22Rv1 (cell line): Measurements from ENCODE around the gene IBTK.
"Not testable (repeated sequence)": the region's sequence is repeated elsewhere in the genome, so short reads cannot be mapped to it uniquely, and the experiment has no call there.

Experiments
- H3K27ac ChIP-seq: fragments of 450-650 bp; 2 replicates; pipeline ENCODE4 v1.5.1; 2017
- CTCF ChIP-seq: fragments of 450-650 bp; IDR thresholded peaks from 2 replicates; pipeline ENCODE4 v1.5.1; 2017; ENCODE audit warnings: mild to moderate bottlenecking
- ZFX ChIP-seq: fragments of 450-650 bp; IDR thresholded peaks from 2 replicates; pipeline ENCODE4 v1.6.1; 2017; ENCODE audit warnings: antibody characterized with exemption, borderline replicate concordance

IBTK gene

GRCh38 chr6:82216549-82216948 lies 31.0 kb downstream of the IBTK start:
- H3K27ac ChIP-seq, result no peak overlapping the region
- TF ChIP-seq ZFX (no peak), CTCF (no peak)

GRCh38 chr6:82211326-82211725 lies 36.2 kb downstream of the IBTK start:
- no peak overlapping the region for H3K27ac ChIP-seq
- TF ChIP-seq CTCF (no peak), ZFX (no peak)

DNA sequence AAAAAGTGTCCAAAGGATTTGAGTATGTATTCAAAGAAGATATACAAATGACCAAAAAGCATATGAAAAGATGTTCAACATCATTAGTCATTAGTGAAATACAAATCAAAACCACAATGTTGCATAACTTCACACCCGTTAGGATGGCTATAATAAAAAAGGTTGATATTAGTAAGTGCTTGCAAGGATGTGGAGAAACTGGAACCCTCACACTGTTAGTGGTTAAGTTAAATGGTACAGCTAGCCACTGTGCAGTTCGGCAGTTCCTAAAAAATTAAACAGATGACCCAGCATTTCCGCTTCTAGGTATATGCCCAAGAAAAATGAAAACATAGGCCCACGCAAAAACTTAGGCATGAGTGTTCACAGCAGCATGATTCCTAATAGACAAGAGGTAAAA lies 38.6 kb downstream of the IBTK start:
- TF ChIP-seq CTCF (no peak), ZFX (no peak)
- no peak overlapping the region for H3K27ac ChIP-seq

DNA sequence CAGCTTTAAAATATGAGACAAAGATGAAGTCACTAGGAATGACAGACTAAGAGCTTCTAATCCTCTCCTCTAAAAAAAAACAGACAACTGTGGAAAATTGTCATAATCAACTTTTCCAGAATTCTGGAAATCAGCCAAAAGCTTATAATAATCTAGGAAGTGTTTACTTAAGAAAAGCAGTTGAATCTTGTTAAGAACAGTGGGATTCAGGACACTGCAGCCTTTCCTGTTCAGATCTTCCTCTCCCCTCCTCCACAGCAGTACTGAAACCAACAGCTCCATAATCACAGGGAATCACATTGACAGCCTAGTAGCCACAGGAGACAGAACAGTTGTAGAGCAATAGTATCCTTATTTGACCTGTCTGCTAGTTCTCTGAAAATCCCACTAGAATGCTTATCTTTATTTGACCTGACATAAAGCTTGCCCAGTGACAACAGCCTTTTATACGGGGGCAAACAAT lies 41.6 kb downstream of the IBTK start:
- no peak overlapping the region for H3K27ac ChIP-seq

DNA sequence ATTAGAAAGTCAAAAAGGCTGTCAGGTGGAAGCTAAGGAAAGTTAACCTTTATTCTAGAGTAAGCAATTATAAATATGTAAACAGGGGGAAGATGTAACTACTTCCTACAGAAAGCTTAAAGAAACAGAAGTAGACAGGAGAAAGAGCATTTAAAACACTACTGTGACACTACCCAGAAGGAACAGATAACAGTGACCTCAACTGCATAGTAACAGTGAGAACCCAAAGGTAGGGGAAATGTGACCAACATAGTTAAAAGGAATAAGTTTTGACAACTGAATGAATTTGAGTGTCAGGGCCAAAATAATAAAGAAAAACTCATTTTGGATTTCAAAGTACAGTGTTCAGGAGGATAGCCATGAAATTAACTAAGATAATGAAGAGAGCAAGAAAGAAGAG lies 43.5 kb downstream of the IBTK start:
- H3K27ac ChIP-seq, result no peak overlapping the region
- no peak for TF ChIP-seq ZFX
- no peak for TF ChIP-seq CTCF

More for the DNA sequence above, 41.6 kb downstream of the IBTK start:
- TF ChIP-seq CTCF (no peak), ZFX (no peak)

DNA sequence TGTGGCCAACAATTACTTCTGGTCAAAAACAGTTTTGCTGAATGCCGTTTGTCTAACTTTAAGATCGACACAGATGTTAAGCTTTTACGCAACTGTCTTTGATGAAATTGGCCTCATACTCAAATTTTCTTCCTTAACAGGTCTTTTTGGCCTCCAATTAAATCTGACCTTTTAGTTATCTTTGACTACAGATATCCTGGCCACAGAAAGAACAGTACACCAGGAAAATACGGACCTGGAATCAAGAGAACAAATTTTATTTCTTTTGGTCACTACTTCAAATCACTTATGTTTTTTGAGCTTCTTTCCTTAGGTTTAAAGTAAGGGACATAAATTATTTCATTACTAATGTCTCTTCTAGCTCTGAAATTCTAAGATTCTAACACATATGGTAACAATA lies 49.8 kb downstream of the IBTK start:
- H3K27ac ChIP-seq, result no peak overlapping the region
- TF ChIP-seq CTCF (no peak), ZFX (no peak)

- not testable (repeated sequence) for H3K27ac ChIP-seq
These were observed 50.3 kb downstream of the IBTK start for GRCh38 chr6:82197245-82197644.

GRCh38 chr6:82196161-82196560 lies 51.4 kb downstream of the IBTK start:
- no peak for TF ChIP-seq CTCF
- TF ChIP-seq ZFX, result no peak
- no peak overlapping the region for H3K27ac ChIP-seq
